ENCODE results near the gene GYPC. TPM values are rescaled to one million over a fixed set of nuclear protein-coding genes. Genes with fewer than 3 reads are reported as not detected.

The GYPC gene
- total RNA-seq, 2 donors from 2014 or later, result 73.7 to 86.2 TPM

DNA sequence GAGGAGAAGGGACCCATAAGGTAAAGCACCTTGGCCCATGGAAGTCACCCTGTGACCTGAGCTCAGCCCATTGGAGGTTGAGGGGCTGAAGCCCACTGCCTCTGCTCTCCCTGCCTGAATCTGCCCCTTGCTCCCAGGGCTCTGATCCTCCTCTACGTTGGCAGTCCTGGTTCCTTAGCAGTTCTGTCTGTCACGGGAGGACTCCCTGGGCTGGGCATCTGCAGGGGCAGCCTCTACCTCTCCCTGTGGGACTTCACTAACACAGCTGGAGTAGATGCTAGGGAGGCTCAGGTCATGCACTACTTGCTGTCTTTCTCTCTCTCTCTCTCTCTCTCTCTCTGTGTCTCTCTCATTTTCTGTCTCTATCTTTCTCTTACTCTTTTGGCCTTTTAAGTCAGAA, 8.7 kb downstream of the GYPC start:
- Mint-ChIP-seq H3K27me3 (no peaks in the 10 kb centered on the region), H3K4me3 (peak overlapping the region; percentile 86), H3K27ac (peak overlapping the region; percentile 98), H3K4me1 (peaks cover 79% of the 10 kb centered on the region), H3K36me3 (ENCODE audit: low read depth) (peaks cover 11% of the 10 kb centered on the region)
- no peak for DNase-seq
- no peaks in the 10 kb centered on the region for H3K9me3 ChIP-seq (ENCODE audit: control insufficient read depth, low read length, poor library complexity, severe bottlenecking)
- peak; percentile 6 for ATAC-seq

GRCh38 chr2:126665483-126665882, 9.5 kb downstream of the GYPC start:
- H3K9me3 ChIP-seq (ENCODE audit: control insufficient read depth, low read length, poor library complexity, severe bottlenecking), result no peaks in the 10 kb centered on the region
- ATAC-seq, result no peak
- DNase-seq, result no peak
- Mint-ChIP-seq H3K36me3 (ENCODE audit: low read depth) (peaks cover 11% of the 10 kb centered on the region), H3K27ac (peak overlapping the region; percentile 98), H3K4me1 (peaks cover 74% of the 10 kb centered on the region), H3K4me3 (no peak overlapping the region), H3K27me3 (no peaks in the 10 kb centered on the region)

GRCh38 chr2:126668254-126668653, 12.3 kb downstream of the GYPC start:
- H3K27ac Mint-ChIP-seq, result peak overlapping the region; percentile 24
- H3K9me3 ChIP-seq (ENCODE audit: control insufficient read depth, low read length, poor library complexity, severe bottlenecking), result no peaks in the 10 kb centered on the region
- H3K36me3 Mint-ChIP-seq (ENCODE audit: low read depth), result peaks cover 10% of the 10 kb centered on the region
- peaks cover 57% of the 10 kb centered on the region for H3K4me1 Mint-ChIP-seq
- no peak for DNase-seq
- H3K27me3 Mint-ChIP-seq, result no peaks in the 10 kb centered on the region
- ATAC-seq, result no peak
- H3K4me3 Mint-ChIP-seq, result no peak overlapping the region

DNA sequence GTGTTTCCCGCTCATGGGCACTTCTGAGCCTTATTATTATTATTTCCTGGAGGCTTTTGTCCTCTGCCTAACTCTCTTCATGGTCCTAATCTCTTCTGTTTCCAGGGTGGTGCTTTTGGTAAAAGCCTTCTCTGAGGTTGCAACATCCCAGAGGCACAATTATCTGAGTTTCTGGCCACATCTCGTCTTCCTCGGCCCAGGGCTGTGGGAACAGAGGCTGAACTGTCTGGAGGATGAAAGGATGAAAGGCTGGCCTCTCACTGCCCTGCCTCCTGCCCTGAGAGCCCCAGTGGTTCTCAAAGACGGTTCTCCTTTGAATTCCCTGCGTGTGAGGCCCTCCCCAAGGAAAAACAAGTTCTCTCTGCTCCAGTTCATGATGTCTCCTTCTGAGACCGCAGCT, 13.8 kb downstream of the GYPC start:
- DNase-seq (no peak), ATAC-seq (no peak)
- Mint-ChIP-seq H3K4me3 (no peak overlapping the region), H3K27ac (no peak overlapping the region), H3K27me3 (no peaks in the 10 kb centered on the region), H3K4me1 (peaks cover 42% of the 10 kb centered on the region), H3K36me3 (ENCODE audit: low read depth) (peaks cover 5% of the 10 kb centered on the region)
- no peaks in the 10 kb centered on the region for H3K9me3 ChIP-seq (ENCODE audit: control insufficient read depth, low read length, poor library complexity, severe bottlenecking)

- H3K9me3 ChIP-seq (ENCODE audit: control insufficient read depth, low read length, poor library complexity, severe bottlenecking), result peaks cover 3% of the 10 kb centered on the region
- H3K27ac Mint-ChIP-seq, result peak overlapping the region; percentile 74
- H3K36me3 Mint-ChIP-seq (ENCODE audit: low read depth), result peaks cover 8% of the 10 kb centered on the region
- peaks cover 29% of the 10 kb centered on the region for H3K4me1 Mint-ChIP-seq
- no peak for DNase-seq
- no peaks in the 10 kb centered on the region for H3K27me3 Mint-ChIP-seq
- no peak for ATAC-seq
- no peak overlapping the region for H3K4me3 Mint-ChIP-seq
Measured at GRCh38 chr2:126671488-126671887, 15.5 kb downstream of the GYPC start.

- no peak overlapping the region for H3K27ac Mint-ChIP-seq
- H3K36me3 Mint-ChIP-seq (ENCODE audit: low read depth), result peaks cover 13% of the 10 kb centered on the region
- peaks cover 26% of the 10 kb centered on the region for H3K4me1 Mint-ChIP-seq
- H3K4me3 Mint-ChIP-seq, result no peak overlapping the region
- DNase-seq (no peak), ATAC-seq (no peak)
- no peaks in the 10 kb centered on the region for H3K27me3 Mint-ChIP-seq
- H3K9me3 ChIP-seq (ENCODE audit: control insufficient read depth, low read length, poor library complexity, severe bottlenecking), result peaks cover 3% of the 10 kb centered on the region
Measured at GRCh38 chr2:126672980-126673605, 17.1 kb downstream of the GYPC start.

DNA sequence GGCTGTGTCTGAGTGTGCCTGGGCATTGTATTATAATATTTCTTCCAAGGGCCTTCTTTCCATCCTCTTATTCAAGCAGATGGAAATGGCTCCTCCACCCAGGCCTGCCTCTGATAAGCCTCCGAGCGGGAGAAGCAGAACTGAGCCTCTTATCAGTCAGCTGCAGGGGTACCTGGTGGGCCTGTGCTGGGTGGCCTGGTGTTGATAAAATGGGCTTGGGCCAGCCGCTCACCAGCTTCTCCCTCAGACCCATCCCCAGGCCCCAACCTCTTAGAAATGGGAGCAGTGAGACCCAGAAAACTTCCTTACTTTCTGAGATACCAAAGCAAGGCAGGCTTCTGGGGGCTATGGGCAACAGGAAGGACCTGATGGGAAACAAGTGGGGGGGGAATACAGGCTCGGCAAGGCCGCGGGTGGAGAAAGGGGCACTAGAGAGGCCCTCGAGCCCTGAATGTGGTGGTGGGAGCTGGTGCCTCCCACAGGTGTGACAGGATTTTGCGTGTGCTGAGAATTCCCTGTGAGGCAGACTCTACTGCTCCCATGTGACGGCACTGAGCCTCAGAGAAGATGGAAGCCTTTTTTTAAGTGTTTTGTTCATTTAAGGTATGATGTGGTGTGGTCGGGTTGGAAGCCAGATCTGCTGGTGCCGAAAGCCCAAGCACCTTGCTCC, 18.3 kb downstream of the GYPC start:
- Mint-ChIP-seq H3K27ac (no peak overlapping the region), H3K27me3 (no peaks in the 10 kb centered on the region), H3K4me3 (no peak overlapping the region), H3K36me3 (ENCODE audit: low read depth) (peaks cover 14% of the 10 kb centered on the region), H3K4me1 (peaks cover 28% of the 10 kb centered on the region)
- peaks cover 3% of the 10 kb centered on the region for H3K9me3 ChIP-seq (ENCODE audit: control insufficient read depth, low read length, poor library complexity, severe bottlenecking)
- DNase-seq (no peak), ATAC-seq (no peak)

- Mint-ChIP-seq H3K4me3 (no peak overlapping the region), H3K27ac (no peak overlapping the region), H3K4me1 (peaks cover 26% of the 10 kb centered on the region), H3K36me3 (ENCODE audit: low read depth) (peaks cover 14% of the 10 kb centered on the region), H3K27me3 (no peaks in the 10 kb centered on the region)
- DNase-seq (no peak), ATAC-seq (no peak)
- H3K9me3 ChIP-seq (ENCODE audit: control insufficient read depth, low read length, poor library complexity, severe bottlenecking), result peaks cover 3% of the 10 kb centered on the region
Measured at GRCh38 chr2:126675637-126676036, 19.7 kb downstream of the GYPC start.

DNA sequence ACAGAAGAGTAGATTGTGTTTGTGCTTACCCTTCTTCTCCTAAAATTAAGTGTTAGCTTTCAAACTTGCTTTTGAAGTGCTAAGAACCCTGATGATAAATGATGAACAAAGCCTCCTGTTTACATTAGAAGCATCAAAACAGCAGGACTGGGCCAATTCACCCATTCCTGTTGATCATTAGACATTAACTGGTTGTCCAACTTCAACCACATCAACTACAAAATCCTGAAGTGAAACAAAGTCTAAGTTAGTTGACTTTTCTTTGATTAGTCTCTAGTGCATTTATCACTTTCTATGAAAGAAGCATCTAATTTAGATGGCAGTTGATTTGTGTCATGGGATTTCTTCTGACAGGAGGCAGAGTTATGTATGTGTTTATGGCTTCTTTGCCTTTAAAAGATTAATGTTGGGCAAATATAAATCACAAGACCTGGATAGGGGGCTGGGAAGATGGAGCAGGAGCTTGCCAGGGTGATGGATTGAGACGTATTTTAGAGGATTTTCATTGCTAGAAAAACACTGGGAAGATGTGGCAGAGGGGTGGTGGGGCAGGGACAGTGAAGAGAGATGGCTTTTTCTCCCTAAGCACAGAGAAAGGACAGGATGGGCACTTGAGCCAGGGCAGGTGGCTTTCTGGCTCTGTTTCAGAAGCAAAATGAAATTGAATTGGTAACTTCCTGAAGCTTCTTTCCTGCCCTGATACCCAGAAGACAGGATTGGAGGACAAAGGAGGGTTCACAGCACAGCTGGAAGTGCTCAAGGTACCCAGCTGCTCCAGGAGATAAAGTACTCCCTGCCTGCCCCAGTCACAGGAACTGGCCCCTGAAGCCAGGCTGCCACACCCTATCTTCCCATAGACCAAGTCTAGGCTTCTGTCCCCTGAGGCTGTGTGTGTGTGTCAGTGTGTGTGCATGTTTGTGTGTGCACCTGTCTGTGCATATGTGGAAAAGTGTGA, 20.5 kb downstream of the GYPC start:
- Mint-ChIP-seq H3K4me3 (no peak overlapping the region), H3K27me3 (no peaks in the 10 kb centered on the region), H3K36me3 (ENCODE audit: low read depth) (peaks cover 17% of the 10 kb centered on the region), H3K27ac (peak overlapping the region; percentile 16), H3K4me1 (peaks cover 27% of the 10 kb centered on the region)
- DNase-seq (no peak), ATAC-seq (no peak)
- H3K9me3 ChIP-seq (ENCODE audit: control insufficient read depth, low read length, poor library complexity, severe bottlenecking), result peaks cover 3% of the 10 kb centered on the region

- peaks cover 22% of the 10 kb centered on the region for H3K4me1 Mint-ChIP-seq
- DNase-seq (no peak), ATAC-seq (no peak)
- H3K4me3 Mint-ChIP-seq, result no peak overlapping the region
- peaks cover 3% of the 10 kb centered on the region for H3K9me3 ChIP-seq (ENCODE audit: control insufficient read depth, low read length, poor library complexity, severe bottlenecking)
- peaks cover 17% of the 10 kb centered on the region for H3K36me3 Mint-ChIP-seq (ENCODE audit: low read depth)
- H3K27me3 Mint-ChIP-seq, result no peaks in the 10 kb centered on the region
- H3K27ac Mint-ChIP-seq, result peak overlapping the region; percentile 16
Measured at GRCh38 chr2:126677176-126677538, 21.2 kb downstream of the GYPC start.

- peaks cover 17% of the 10 kb centered on the region for H3K36me3 Mint-ChIP-seq (ENCODE audit: low read depth)
- peaks cover 3% of the 10 kb centered on the region for H3K9me3 ChIP-seq (ENCODE audit: control insufficient read depth, low read length, poor library complexity, severe bottlenecking)
- peak overlapping the region; percentile 12 for H3K27ac Mint-ChIP-seq
- no peaks in the 10 kb centered on the region for H3K27me3 Mint-ChIP-seq
- no peak for ATAC-seq
- H3K4me3 Mint-ChIP-seq, result no peak overlapping the region
- peaks cover 27% of the 10 kb centered on the region for H3K4me1 Mint-ChIP-seq
- no peak for DNase-seq
Measured at GRCh38 chr2:126678269-126679065, 22.5 kb downstream of the GYPC start.

DNA sequence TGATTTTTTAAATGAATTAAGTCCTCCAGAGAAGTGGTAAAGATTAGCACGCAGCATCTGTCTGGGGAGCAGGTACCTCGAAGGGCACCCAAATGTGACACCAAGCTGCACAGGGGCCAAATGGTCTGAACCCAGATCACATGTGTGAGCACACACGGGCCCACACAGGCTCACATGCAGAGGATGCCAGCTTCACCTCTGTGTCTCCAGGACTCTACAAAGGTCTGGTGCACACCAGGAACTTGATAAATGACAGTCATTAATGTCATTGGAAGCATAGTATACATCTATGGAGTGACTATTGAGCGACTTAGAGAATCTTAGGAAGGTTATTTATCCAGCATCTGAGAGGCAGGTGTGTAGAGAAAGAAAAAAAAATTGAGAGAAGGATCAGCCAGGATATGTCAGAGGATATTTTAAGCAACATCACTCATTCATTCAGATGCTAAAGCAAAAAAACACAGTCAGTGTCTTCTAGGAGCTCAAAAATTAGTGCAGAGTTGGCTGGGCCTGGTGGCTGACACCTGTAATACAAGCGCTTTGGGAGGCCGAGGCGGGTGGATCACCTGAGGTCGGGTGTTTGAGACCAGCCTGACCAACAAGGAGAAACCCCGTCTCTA, 23.2 kb downstream of the GYPC start:
- Mint-ChIP-seq H3K36me3 (ENCODE audit: low read depth) (peaks cover 17% of the 10 kb centered on the region), H3K27me3 (no peaks in the 10 kb centered on the region), H3K27ac (no peak overlapping the region), H3K4me3 (no peak overlapping the region), H3K4me1 (peaks cover 32% of the 10 kb centered on the region)
- H3K9me3 ChIP-seq (ENCODE audit: control insufficient read depth, low read length, poor library complexity, severe bottlenecking), result peaks cover 3% of the 10 kb centered on the region
- ATAC-seq (no peak), DNase-seq (no peak)

All from T-helper 17 cell (primary cell).